BLaER1 treated with 17β-estradiol and CSF1 and Interleukin-3, amounts not matched to agents 10 nM and 100 nM (cell line): Measurements from ENCODE around the gene SH3GL3.

ENCODE experiments used
- H3K27ac ChIP-seq, 11 experiments: shearing (Covaris generic); formaldehyde crosslinking; 2 replicates each; pipeline ENCODE4 v1.8.1; 2022
- H3K27me3 ChIP-seq, 11 experiments: shearing (Covaris generic); formaldehyde crosslinking; 2 replicates each; pipeline ENCODE4 v1.8.1; 2022
- H3K36me3 ChIP-seq, 11 experiments: shearing (Covaris generic); formaldehyde crosslinking; 2 replicates each; pipeline ENCODE4 v1.8.1; 2022
- H3K4me1 ChIP-seq, 10 experiments: shearing (Covaris generic); formaldehyde crosslinking; 2 replicates each; pipeline ENCODE4 v1.8.1; 2022
- H3K4me2 ChIP-seq, 11 experiments: shearing (Covaris generic); formaldehyde crosslinking; 2 replicates each; pipeline ENCODE4 v1.8.1; 2022
- H3K4me3 ChIP-seq, 10 experiments: shearing (Covaris generic); formaldehyde crosslinking; 2 replicates each; pipeline ENCODE4 v1.8.1; 2022
- H3K9ac ChIP-seq, 11 experiments: shearing (Covaris generic); formaldehyde crosslinking; 2 replicates each; pipeline ENCODE4 v1.8.1; 2022
- H3K9me3 ChIP-seq, 11 experiments: shearing (Covaris generic); formaldehyde crosslinking; replicated peaks in 1 of 11; 2 replicates each; pipeline ENCODE4 v1.8.1; 2022
- H4K20me1 ChIP-seq, 11 experiments: shearing (Covaris generic); formaldehyde crosslinking; 2 replicates each; pipeline ENCODE4 v1.8.1; 2022
- Cebpa-rat ChIP-seq, 11 experiments: shearing (Covaris generic); IDR thresholded peaks; 2 replicates each; pipeline ENCODE4 v1.8.1; 2022

The SH3GL3 gene

GRCh38 chr15:83559310-83559966 is 112.3 kb downstream of the SH3GL3 start:
- no peaks in the 10 kb centered on the region for H3K36me3 ChIP-seq
- no peaks in the 10 kb centered on the region for H3K27me3 ChIP-seq
- no peak overlapping the region for H3K9ac ChIP-seq

GRCh38 chr15:83561661-83562060 is 114.5 kb downstream of the SH3GL3 start:
- Histone ChIP-seq H3K4me3 (no peak overlapping the region), H3K9ac (no peak overlapping the region), H3K9me3 (no peaks in the 10 kb centered on the region), H4K20me1 (no peaks in the 10 kb centered on the region), H3K4me2 (no peak overlapping the region), H3K36me3 (no peaks in the 10 kb centered on the region), H3K4me1 (peaks cover 0 to 3% (median 0%) of the 10 kb centered on the region in 10 experiments; a peak in 6 of 20 replicates), H3K27me3 (no peaks in the 10 kb centered on the region), H3K27ac (no peak overlapping the region)
- TF ChIP-seq Cebpa-rat (IDR thresholded peaks at IDR 0.05) = no peak

More at GRCh38 chr15:83559310-83559966, 112.3 kb downstream of the SH3GL3 start:
- Histone ChIP-seq H4K20me1 (no peaks in the 10 kb centered on the region), H3K4me2 (no peak overlapping the region), H3K4me3 (no peak overlapping the region), H3K27ac (no peak overlapping the region), H3K4me1 (no peaks in the 10 kb centered on the region), H3K9me3 (no peaks in the 10 kb centered on the region)
- TF ChIP-seq Cebpa-rat (IDR thresholded peaks at IDR 0.05) = no peak

DNA sequence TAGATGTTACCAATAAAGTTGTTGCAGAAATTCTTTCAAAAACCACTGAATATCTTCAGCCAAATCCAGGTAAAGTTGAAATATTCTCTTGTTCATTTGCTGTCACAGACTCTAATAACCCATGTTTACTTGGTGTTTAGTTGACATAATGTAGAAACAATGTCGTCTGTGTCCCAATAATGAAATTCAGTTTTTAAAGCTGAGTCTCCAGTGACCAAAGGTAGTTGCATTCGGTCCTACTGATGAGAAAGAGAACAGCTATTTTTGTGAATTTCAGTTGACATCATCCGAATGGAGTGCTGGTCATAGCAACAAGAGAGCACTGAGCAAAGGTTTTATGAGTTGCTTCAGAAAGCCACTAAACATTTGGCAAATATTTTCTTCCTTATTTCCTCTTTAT is 118.0 kb downstream of the SH3GL3 start:
- TF ChIP-seq Cebpa-rat (IDR thresholded peaks at IDR 0.05) = no peak

GRCh38 chr15:83565553-83566159 is 118.5 kb downstream of the SH3GL3 start:
- TF ChIP-seq Cebpa-rat (IDR thresholded peaks at IDR 0.05) = no peak
- peaks cover 0 to 15% (median 10%) of the 10 kb centered on the region in 10 experiments; a peak in 15 of 20 replicates for H3K4me1 ChIP-seq
- H3K9ac ChIP-seq = no peak overlapping the region
- H3K4me2 ChIP-seq = no peak overlapping the region
- H3K27me3 ChIP-seq = no peaks in the 10 kb centered on the region
- H3K4me3 ChIP-seq = no peak overlapping the region
- H3K36me3 ChIP-seq = no peaks in the 10 kb centered on the region
- no peaks in the 10 kb centered on the region for H3K9me3 ChIP-seq
- no peak overlapping the region for H3K27ac ChIP-seq
- H4K20me1 ChIP-seq = no peaks in the 10 kb centered on the region

More for the DNA sequence above, 118.0 kb downstream of the SH3GL3 start:
- Histone ChIP-seq H3K9ac (no peak overlapping the region), H3K4me1 (peaks cover 0 to 15% (median 10%) of the 10 kb centered on the region in 10 experiments; a peak in 15 of 20 replicates), H3K4me3 (no peak overlapping the region), H3K9me3 (no peaks in the 10 kb centered on the region), H3K27ac (no peak overlapping the region), H3K36me3 (no peaks in the 10 kb centered on the region), H3K27me3 (no peaks in the 10 kb centered on the region), H3K4me2 (no peak overlapping the region), H4K20me1 (no peaks in the 10 kb centered on the region)

GRCh38 chr15:83567318-83567717 is 120.2 kb downstream of the SH3GL3 start:
- H3K36me3 ChIP-seq = no peaks in the 10 kb centered on the region

GRCh38 chr15:83569341-83569740 is 122.2 kb downstream of the SH3GL3 start:
- no peaks in the 10 kb centered on the region for H3K9me3 ChIP-seq
- no peak overlapping the region for H3K9ac ChIP-seq
- H3K4me2 ChIP-seq = no peak overlapping the region
- H4K20me1 ChIP-seq = no peaks in the 10 kb centered on the region
- H3K4me1 ChIP-seq = peaks cover 0 to 15% (median 10%) of the 10 kb centered on the region in 10 experiments; a peak in 15 of 20 replicates
- no peak overlapping the region for H3K27ac ChIP-seq
- no peak for TF ChIP-seq Cebpa-rat (IDR thresholded peaks at IDR 0.05)
- no peaks in the 10 kb centered on the region for H3K27me3 ChIP-seq
- H3K36me3 ChIP-seq = no peaks in the 10 kb centered on the region
- H3K4me3 ChIP-seq = no peak overlapping the region

More at GRCh38 chr15:83567318-83567717, 120.2 kb downstream of the SH3GL3 start:
- no peak overlapping the region for H3K9ac ChIP-seq
- H3K9me3 ChIP-seq = no peaks in the 10 kb centered on the region
- H3K27ac ChIP-seq = peak overlapping the region in 1 of 11 experiments; percentile 25; a peak in 1 of 22 replicates
- H3K4me1 ChIP-seq = peaks cover 0 to 15% (median 10%) of the 10 kb centered on the region in 10 experiments; a peak in 15 of 20 replicates
- peak in 1 of 11 experiments; percentile 59; a peak in 1 of 22 replicates for TF ChIP-seq Cebpa-rat (IDR thresholded peaks at IDR 0.05)
- H3K4me2 ChIP-seq = peak overlapping the region in 9 of 11 experiments; percentile 8 to 64 (median 46); a peak in 16 of 22 replicates
- no peak overlapping the region for H3K4me3 ChIP-seq
- H3K27me3 ChIP-seq = no peaks in the 10 kb centered on the region
- H4K20me1 ChIP-seq = no peaks in the 10 kb centered on the region

DNA sequence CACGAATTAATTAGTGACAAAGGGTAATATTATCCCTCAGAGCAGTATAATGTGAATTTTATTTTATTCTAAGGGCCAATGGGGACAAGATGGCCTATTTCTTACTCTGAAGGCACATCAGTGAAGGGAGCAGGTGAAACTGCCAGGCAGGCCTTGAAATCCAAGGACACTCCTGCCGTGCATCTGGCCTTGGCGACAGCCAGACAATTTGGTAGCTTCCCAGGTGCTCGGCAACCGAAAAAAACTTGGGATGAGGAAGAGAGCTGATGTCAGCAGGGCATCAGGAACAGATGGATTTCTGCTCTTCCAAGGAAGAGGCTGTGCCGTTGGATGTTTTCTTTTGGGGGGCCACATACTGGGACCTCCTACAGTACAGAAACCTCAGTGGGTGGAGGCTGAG is 123.6 kb downstream of the SH3GL3 start:
- H3K36me3 ChIP-seq = no peaks in the 10 kb centered on the region
- H3K9me3 ChIP-seq = no peaks in the 10 kb centered on the region
- H3K9ac ChIP-seq = no peak overlapping the region
- no peak overlapping the region for H3K4me2 ChIP-seq
- no peak overlapping the region for H3K27ac ChIP-seq
- TF ChIP-seq Cebpa-rat (IDR thresholded peaks at IDR 0.05) = no peak
- no peaks in the 10 kb centered on the region for H4K20me1 ChIP-seq
- peaks cover 0 to 15% (median 10%) of the 10 kb centered on the region in 10 experiments; a peak in 15 of 20 replicates for H3K4me1 ChIP-seq
- no peak overlapping the region for H3K4me3 ChIP-seq
- H3K27me3 ChIP-seq = no peaks in the 10 kb centered on the region

DNA sequence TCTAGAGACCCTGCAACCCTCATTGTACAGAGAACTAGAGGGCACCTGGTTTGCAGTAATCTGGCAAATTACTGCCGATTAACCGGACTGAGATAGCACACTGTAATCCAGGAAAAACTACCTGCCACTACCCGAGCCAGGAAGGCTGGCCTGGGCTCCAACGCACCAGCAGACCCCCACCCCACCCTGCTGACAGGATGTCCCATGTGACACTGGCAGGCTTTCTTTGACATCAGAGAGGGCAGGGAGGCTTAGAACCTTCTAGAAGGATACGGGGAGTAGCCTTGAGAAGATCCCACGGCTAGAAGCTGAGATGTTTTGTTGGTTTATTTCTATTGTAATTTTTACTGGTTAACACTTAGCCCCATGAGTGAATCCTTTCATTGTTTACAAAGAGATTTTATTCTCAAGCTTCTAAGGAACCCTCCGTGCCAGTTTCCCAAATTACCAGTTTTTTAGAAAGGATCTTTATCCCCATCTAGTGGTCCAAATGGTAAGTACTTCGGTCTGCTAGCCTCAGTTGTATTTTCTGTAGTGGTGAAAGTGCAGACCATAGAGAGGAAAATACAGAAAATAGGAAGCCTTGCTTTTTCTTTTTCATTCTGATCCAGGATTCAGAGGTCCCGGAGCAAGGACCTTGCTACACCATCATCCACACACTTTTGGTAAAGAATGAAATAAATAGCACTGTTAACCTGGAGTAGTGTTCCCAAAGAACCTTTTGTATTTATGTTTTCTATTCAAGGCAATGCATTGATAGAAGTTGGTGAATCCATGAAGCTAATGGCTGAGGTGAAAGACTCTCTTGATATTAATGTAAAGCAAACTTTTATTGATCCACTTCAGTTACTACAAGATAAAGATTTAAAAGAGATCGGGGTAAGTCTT is 124.9 kb downstream of the SH3GL3 start:
- Histone ChIP-seq H3K4me1 (peaks cover 0 to 9% (median 7%) of the 10 kb centered on the region in 10 experiments; a peak in 15 of 20 replicates), H3K9me3 (no peaks in the 10 kb centered on the region), H3K9ac (no peak overlapping the region), H3K4me3 (no peak overlapping the region), H3K36me3 (no peaks in the 10 kb centered on the region), H3K27ac (no peak overlapping the region), H4K20me1 (no peaks in the 10 kb centered on the region), H3K27me3 (no peaks in the 10 kb centered on the region), H3K4me2 (no peak overlapping the region)
- TF ChIP-seq Cebpa-rat (IDR thresholded peaks at IDR 0.05) = no peak

GRCh38 chr15:83574345-83574744 is 127.2 kb downstream of the SH3GL3 start:
- H3K27me3 ChIP-seq = no peaks in the 10 kb centered on the region
- H3K9ac ChIP-seq = no peak overlapping the region
- no peak overlapping the region for H3K4me3 ChIP-seq
- no peak overlapping the region for H3K27ac ChIP-seq
- H3K4me1 ChIP-seq = no peaks in the 10 kb centered on the region
- H4K20me1 ChIP-seq = no peaks in the 10 kb centered on the region
- TF ChIP-seq Cebpa-rat (IDR thresholded peaks at IDR 0.05) = no peak
- no peaks in the 10 kb centered on the region for H3K36me3 ChIP-seq
- peaks cover 0 to 4% (median 0%) of the 10 kb centered on the region in 11 experiments; a peak in 1 of 22 replicates for H3K9me3 ChIP-seq
- no peak overlapping the region for H3K4me2 ChIP-seq
